GM23338 (cell line): ENCODE measurements around the gene PXMP2. TPM values are rescaled to one million over a fixed set of nuclear protein-coding genes. Genes with fewer than 3 reads are reported as not detected.

Experiments used
- ATAC-seq: fragments of 200-7000 bp; cut with Tn5 transposase; 3 replicates; pipeline ENCODE4 v1.9.1; 2020
- DNase-seq: peaks from one replicate; pipeline ENCODE4 v3.0.0-alpha.2; 2015; ENCODE audit warnings: low spot score
- H2AFZ ChIP-seq: fragments of 200-600 bp; sonication (generic); 2 replicates; pipeline ENCODE4 v1.8.0; 2016; ENCODE audit warnings: antibody characterized with exemption, mild to moderate bottlenecking, moderate library complexity
- H3F3A ChIP-seq: fragments of 200-600 bp; sonication (generic); replicated peaks from 2 replicates; pipeline ENCODE4 v1.8.0; 2017; ENCODE audit warnings: antibody characterized with exemption, mixed run types, low read depth
- H3K27ac ChIP-seq: fragments of 200-600 bp; sonication (generic); 2 replicates; pipeline ENCODE4 v1.6.1; 2016; ENCODE audit warnings: low read depth
- H3K27me3 ChIP-seq: fragments of 200-600 bp; sonication (generic); 2 replicates; pipeline ENCODE4 v1.8.0; 2016; ENCODE audit warnings: mild to moderate bottlenecking, mixed run types, moderate library complexity; ENCODE audit not compliant: insufficient read depth
- H3K36me3 ChIP-seq: fragments of 200-600 bp; sonication (generic); 2 replicates; pipeline ENCODE4 v1.8.0; 2016; ENCODE audit warnings: mild to moderate bottlenecking; ENCODE audit not compliant: insufficient read depth
- H3K4me1 ChIP-seq: fragments of 200-600 bp; sonication (generic); 2 replicates; pipeline ENCODE4 v1.8.0; 2016; ENCODE audit warnings: mild to moderate bottlenecking, moderate library complexity; ENCODE audit not compliant: insufficient read depth
- H3K4me2 ChIP-seq: fragments of 200-600 bp; sonication (generic); 2 replicates; pipeline ENCODE4 v1.7.1; 2017; ENCODE audit warnings: mixed run types
- H3K4me3 ChIP-seq: fragments of 200-600 bp; sonication (generic); 2 replicates; pipeline ENCODE4 v1.6.1; 2016; ENCODE audit warnings: mixed run types
- H3K79me2 ChIP-seq: fragments of 200-600 bp; sonication (generic); replicated peaks from 2 replicates; pipeline ENCODE4 v1.8.0; 2017; ENCODE audit warnings: mild to moderate bottlenecking; ENCODE audit not compliant: insufficient read depth
- H3K9me2 ChIP-seq: fragments of 200-600 bp; sonication (generic); 2 replicates; pipeline ENCODE4 v1.8.0; 2017; ENCODE audit not compliant: insufficient read depth
- H4K20me1 ChIP-seq: fragments of 200-600 bp; sonication (generic); replicated peaks from 2 replicates; pipeline ENCODE4 v1.8.0; 2017; ENCODE audit warnings: mild to moderate bottlenecking; ENCODE audit not compliant: insufficient read depth
- H3K27ac Mint-ChIP-seq: 2 replicates; pipeline ENCODE4 v1.8.0; 2020; ENCODE audit warnings: inconsistent platforms, mild to moderate bottlenecking, moderate library complexity, mixed read lengths
- H3K27me3 Mint-ChIP-seq: 3 replicates; pipeline ENCODE4 v1.8.0; 2022; ENCODE audit warnings: low read depth, mild to moderate bottlenecking, moderate library complexity, mixed read lengths, inconsistent platforms; ENCODE audit not compliant: insufficient read depth, poor library complexity
- H3K36me3 Mint-ChIP-seq: 3 replicates; pipeline ENCODE4 v1.8.0; 2021; ENCODE audit warnings: low read depth, mild to moderate bottlenecking, inconsistent platforms, moderate library complexity, mixed read lengths
- H3K4me1 Mint-ChIP-seq: 3 replicates; pipeline ENCODE4 v1.8.0; 2020; ENCODE audit warnings: mild to moderate bottlenecking, inconsistent platforms, mixed read lengths
- H3K4me3 Mint-ChIP-seq: 3 replicates; pipeline ENCODE4 v1.8.0; 2021; ENCODE audit warnings: moderate library complexity, mild to moderate bottlenecking, inconsistent platforms, mixed read lengths
- H3K9me3 Mint-ChIP-seq: 3 replicates; pipeline ENCODE4 v1.8.0; 2020; ENCODE audit warnings: moderate library complexity, mild to moderate bottlenecking, inconsistent platforms, mixed read lengths
- CREB1 ChIP-seq: fragments of 250-450 bp; sonication (Bioruptor Pico); IDR thresholded peaks from 2 replicates; pipeline ENCODE4 v1.5.0; 2020; ENCODE audit warnings: low read depth, mild to moderate bottlenecking, moderate library complexity
- EZH2 ChIP-seq: fragments of 200-600 bp; sonication (generic); IDR thresholded peaks from one replicate; pipeline ENCODE4 v1.8.0; 2017; ENCODE audit warnings: antibody characterized with exemption, mild to moderate bottlenecking, low read depth; ENCODE audit not compliant: unreplicated experiment
- EZH2phosphoT487 ChIP-seq: fragments of 200-600 bp; sonication (generic); IDR thresholded peaks from one replicate; pipeline ENCODE4 v1.8.1; 2018; ENCODE audit warnings: antibody characterized with exemption; ENCODE audit not compliant: unreplicated experiment
- JUNB ChIP-seq: IDR thresholded peaks from one replicate; pipeline ENCODE4 v1.6.1; 2016; ENCODE audit warnings: antibody characterized with exemption; ENCODE audit not compliant: unreplicated experiment
- NANOG ChIP-seq: IDR thresholded peaks from 2 replicates; pipeline ENCODE4 v1.6.1; 2016; ENCODE audit warnings: antibody characterized with exemption, borderline replicate concordance
- POLR2AphosphoS5 ChIP-seq: IDR thresholded peaks from 2 replicates; pipeline ENCODE4 v1.6.1; 2016; ENCODE audit warnings: antibody characterized with exemption, low read depth
- REST ChIP-seq: IDR thresholded peaks from one replicate; pipeline ENCODE4 v1.6.1; 2018; ENCODE audit warnings: antibody characterized with exemption; ENCODE audit not compliant: unreplicated experiment
- STAT1 ChIP-seq: IDR thresholded peaks from one replicate; pipeline ENCODE4 v1.6.1; 2016; ENCODE audit warnings: antibody characterized with exemption; ENCODE audit not compliant: unreplicated experiment
- ZNF114 ChIP-seq: fragments of 250-450 bp; sonication (Bioruptor Pico); IDR thresholded peaks from 2 replicates; pipeline ENCODE4 v1.5.0; 2020; ENCODE audit warnings: mild to moderate bottlenecking, moderate library complexity
- ZNF331 ChIP-seq: fragments of 250-450 bp; sonication (Bioruptor Pico); IDR thresholded peaks from 2 replicates; pipeline ENCODE4 v1.5.0; 2020; ENCODE audit warnings: low read depth, mild to moderate bottlenecking, moderate library complexity
- ZNF462 ChIP-seq: fragments of 250-450 bp; sonication (Bioruptor Pico); IDR thresholded peaks from 2 replicates; pipeline ENCODE4 v1.5.0; 2020; ENCODE audit warnings: mild to moderate bottlenecking, moderate library complexity
- polyA plus RNA-seq: library from polyadenylated mRNA; unstranded; fragments of >200 nt; fragmentation: Nextera tagmentation; extraction: Ambion mirVana; gene quantifications from 2 replicates; pipeline ENCODE4 v1.2.1, GENCODE V29; 2016
- total RNA-seq: library from RNA; depleted of rRNA; stranded (reverse); fragments of >200 nt; shearing (Covaris generic); gene quantifications from 2 replicates; pipeline ENCODE4 v1.2.3, GENCODE V29; 2014

Gene PXMP2
- total and polyA plus RNA-seq, 2 experiments from 2014 or later: 17.3 to 19.7 TPM

- Mint-ChIP-seq H3K9me3 (peaks cover 13% of the 10 kb centered on the region), H3K4me1 (peaks cover 6% of the 10 kb centered on the region; the same call in 2 of the 3 replicates), H3K36me3 (peaks cover 40% of the 10 kb centered on the region), H3K27ac (no peak overlapping the region), H3K4me3 (peak overlapping the region; percentile 80), H3K27me3 (peaks cover 15% of the 10 kb centered on the region)
- peaks cover 13% of the 10 kb centered on the region for H3F3A ChIP-seq
- TF ChIP-seq EZH2 (no peak), ZNF114 (CRISPR knock-in tag) (0 out of 2 replicates have a peak, but pooled peaks have one; percentile 23)
- H4K20me1 ChIP-seq: peaks cover 24% of the 10 kb centered on the region
- H3K27ac ChIP-seq: no peak overlapping the region
- H3K27me3 ChIP-seq: no peaks in the 10 kb centered on the region
- H3K4me2 ChIP-seq: peak overlapping the region; percentile 82
- no peaks in the 10 kb centered on the region; the same call in 1 of the 2 replicates for H3K36me3 ChIP-seq
- peaks cover 40% of the 10 kb centered on the region for H3K79me2 ChIP-seq
- ATAC-seq (peak; percentile 19), DNase-seq (peak; percentile 66)
- H3K4me3 ChIP-seq: peak overlapping the region; percentile 94
- H3K4me1 ChIP-seq: peaks cover 9% of the 10 kb centered on the region; the same call in 1 of the 2 replicates
- no peaks in the 10 kb centered on the region for H3K9me2 ChIP-seq
- H2AFZ ChIP-seq: 0 out of 2 replicates have a peak overlapping the region, but pooled peaks have one; percentile 59
These were observed 23.9 kb downstream of the PXMP2 start for GRCh38 chr12:132711080-132711843.

GRCh38 chr12:132713123-132713522, 25.7 kb downstream of the PXMP2 start:
- Mint-ChIP-seq H3K27me3 (peaks cover 15% of the 10 kb centered on the region), H3K36me3 (peaks cover 49% of the 10 kb centered on the region), H3K4me1 (peaks cover 2% of the 10 kb centered on the region; the same call in 1 of the 3 replicates), H3K9me3 (peaks cover 10% of the 10 kb centered on the region), H3K27ac (no peak overlapping the region; the same call in 1 of the 2 replicates), H3K4me3 (no peak overlapping the region)
- no peaks in the 10 kb centered on the region for H3K9me2 ChIP-seq
- no peak overlapping the region for H2AFZ ChIP-seq
- no peak for DNase-seq
- H4K20me1 ChIP-seq: peaks cover 24% of the 10 kb centered on the region
- H3K4me3 ChIP-seq: no peak overlapping the region
- no peak overlapping the region for H3K27ac ChIP-seq
- H3K79me2 ChIP-seq: peaks cover 40% of the 10 kb centered on the region
- H3K4me1 ChIP-seq: peaks cover 9% of the 10 kb centered on the region; the same call in 1 of the 2 replicates
- peaks cover 19% of the 10 kb centered on the region; the same call in 1 of the 2 replicates for H3F3A ChIP-seq
- ATAC-seq: no peak
- peaks cover 4% of the 10 kb centered on the region; the same call in 1 of the 2 replicates for H3K36me3 ChIP-seq
- H3K27me3 ChIP-seq: no peaks in the 10 kb centered on the region
- H3K4me2 ChIP-seq: no peak overlapping the region
- TF ChIP-seq EZH2phosphoT487 (no peak), POLR2AphosphoS5 (no peak), ZNF462 (CRISPR knock-in tag) (no peak), EZH2 (no peak), STAT1 (no peak), CREB1 (CRISPR knock-in tag) (no peak), JUNB (no peak), ZNF114 (CRISPR knock-in tag) (no peak), NANOG (no peak), ZNF331 (CRISPR knock-in tag) (no peak), REST (no peak)
